GM19395 (cell line): Measurements from ENCODE around the gene TEPSIN.

ENCODE experiments used
- ATAC-seq: cut with Tn5 transposase; IDR thresholded peaks from one replicate; pipeline ENCODE4 v1.9.1; 2021; ENCODE audit warnings: mild to moderate bottlenecking, moderate library complexity; ENCODE audit not compliant: unreplicated experiment

Gene TEPSIN

GRCh38 chr17:81189016-81189415 is 49.8 kb downstream of the TEPSIN start:
- no peak for ATAC-seq

- ATAC-seq: no peak
Observed at GRCh38 chr17:81188491-81188840, 50.4 kb downstream of the TEPSIN start.

- ATAC-seq: no peak
Observed at GRCh38 chr17:81187586-81188490, 51.0 kb downstream of the TEPSIN start.

GRCh38 chr17:81187120-81187519 is 51.7 kb downstream of the TEPSIN start:
- ATAC-seq: no peak

- no peak for ATAC-seq
Observed at GRCh38 chr17:81186203-81186602, 52.7 kb downstream of the TEPSIN start.

GRCh38 chr17:81184555-81184954 is 54.3 kb downstream of the TEPSIN start:
- no peak for ATAC-seq

GRCh38 chr17:81183807-81184206 is 55.0 kb downstream of the TEPSIN start:
- no peak for ATAC-seq

- no peak for ATAC-seq
Observed at GRCh38 chr17:81183316-81183715, 55.5 kb downstream of the TEPSIN start.

- ATAC-seq: no peak
Observed at GRCh38 chr17:81182596-81182995, 56.3 kb downstream of the TEPSIN start.

- no peak for ATAC-seq
Observed at GRCh38 chr17:81181811-81182185, 57.1 kb downstream of the TEPSIN start.

GRCh38 chr17:81180836-81181810 is 57.7 kb downstream of the TEPSIN start:
- ATAC-seq: no peak

GRCh38 chr17:81179861-81180260 is 59.0 kb downstream of the TEPSIN start:
- no peak for ATAC-seq

- ATAC-seq: no peak
Observed at GRCh38 chr17:81179220-81179619, 59.6 kb downstream of the TEPSIN start.
